IPS-NIHi7 (cell line): ENCODE results near the gene NDUFB3.

Experiments used
- DNase-seq: peaks from one replicate; pipeline ENCODE4 v3.0.0; 2012; ENCODE audit warnings: mixed read lengths; ENCODE audit errors: extremely low spot score

The NDUFB3 gene

DNA sequence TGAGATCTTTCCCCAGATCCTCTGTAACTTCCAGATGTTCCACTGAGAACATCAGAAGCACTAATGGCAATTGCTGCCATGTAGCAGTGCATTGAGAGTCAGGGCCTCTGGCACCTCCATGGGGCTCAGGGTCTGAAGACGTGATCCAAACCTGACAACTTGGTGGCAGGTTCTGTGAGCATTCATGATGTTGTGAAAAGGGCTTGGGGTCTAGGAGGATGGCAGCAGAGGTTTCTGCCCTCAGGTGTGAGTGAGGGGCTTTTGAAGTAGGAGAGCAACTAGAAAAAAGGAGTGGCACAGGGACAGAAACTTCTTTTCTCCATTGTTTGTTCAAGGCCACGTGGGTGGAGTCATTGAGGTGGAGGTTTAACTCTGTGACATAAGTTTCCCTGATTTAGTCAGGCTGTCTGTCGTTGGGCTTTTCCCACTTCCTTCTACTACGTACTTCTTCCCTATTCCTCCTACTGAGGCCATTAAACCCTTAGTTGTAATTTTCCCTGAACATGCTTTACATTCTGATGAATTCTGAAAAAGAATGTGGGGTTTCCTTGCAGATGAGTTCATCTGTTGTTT, 57.2 kb downstream of the NDUFB3 start:
- DNase-seq, result no peak

DNA sequence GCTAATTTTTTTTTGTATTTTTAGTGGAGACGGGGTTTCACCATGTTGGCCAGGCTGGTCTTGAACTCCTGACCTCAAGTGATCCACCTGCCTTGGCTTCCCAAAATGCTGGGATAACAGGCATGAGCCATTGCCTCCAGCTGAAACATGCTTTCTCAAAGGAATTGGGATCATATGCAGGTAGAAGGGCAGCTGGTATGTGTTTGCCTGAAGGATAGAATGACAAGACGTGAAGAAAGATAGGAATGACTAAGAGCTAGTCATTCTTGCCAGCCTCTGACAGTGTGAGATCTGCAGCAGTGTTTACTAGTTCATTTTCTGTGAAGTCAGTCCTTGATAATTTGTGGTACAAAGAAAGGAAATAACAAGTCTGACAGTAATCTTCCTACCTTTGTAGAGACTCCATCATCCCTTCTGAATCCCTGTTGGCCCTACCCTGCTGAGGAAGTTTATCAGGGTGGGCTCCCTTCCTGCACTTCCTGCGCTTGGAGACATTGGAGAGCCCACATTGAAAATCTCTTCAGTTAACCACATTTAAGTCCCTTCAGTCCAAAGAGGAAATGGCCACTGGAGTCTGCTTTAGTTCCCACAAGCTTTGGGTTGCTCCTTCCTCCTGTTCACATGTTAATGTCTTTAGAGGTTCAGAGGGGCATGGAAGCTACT, 58.9 kb downstream of the NDUFB3 start:
- no peak for DNase-seq

DNA sequence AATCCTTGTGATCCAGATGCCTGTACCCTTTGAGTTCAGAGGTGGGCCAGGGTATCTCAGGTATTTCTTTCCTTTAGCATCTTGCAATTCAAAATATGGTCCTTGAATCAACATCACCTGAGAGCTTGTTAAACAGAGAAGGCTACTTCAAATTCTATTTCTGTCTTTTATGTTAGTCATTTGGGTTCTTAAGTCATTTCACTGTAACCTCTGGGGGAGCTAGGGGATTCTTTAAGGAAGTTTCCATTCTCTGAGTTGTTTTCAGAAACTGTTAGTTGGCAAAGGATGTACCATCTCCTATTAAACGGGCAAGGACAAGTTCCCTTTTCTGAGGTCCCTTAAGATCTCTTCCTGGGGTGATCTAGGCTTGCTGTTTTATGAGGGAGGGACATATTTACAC, 60.7 kb downstream of the NDUFB3 start:
- DNase-seq, result no peak
